ENCODE measurements around the gene OR9A2.

DNA sequence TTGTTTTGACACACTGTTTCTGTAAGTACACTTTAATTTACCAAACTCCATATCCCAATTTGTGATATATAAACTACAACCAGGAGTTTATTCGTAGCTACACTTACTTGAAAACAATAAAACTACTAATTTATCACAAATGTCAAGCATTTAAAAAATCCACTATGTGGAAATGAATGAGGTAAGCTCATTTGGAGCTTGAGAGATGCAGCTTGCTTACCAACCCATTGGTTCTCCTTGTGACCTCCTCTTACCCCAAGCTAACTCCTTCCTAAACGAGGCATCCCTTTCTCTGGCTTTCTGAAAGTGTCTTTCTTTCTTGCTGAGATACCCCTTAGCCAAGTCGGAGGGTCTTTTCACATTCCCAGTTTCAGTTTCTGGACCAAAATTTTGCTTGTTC is 27.7 kb upstream of the OR9A2 start:
- TF ChIP-seq, protein P1, sequence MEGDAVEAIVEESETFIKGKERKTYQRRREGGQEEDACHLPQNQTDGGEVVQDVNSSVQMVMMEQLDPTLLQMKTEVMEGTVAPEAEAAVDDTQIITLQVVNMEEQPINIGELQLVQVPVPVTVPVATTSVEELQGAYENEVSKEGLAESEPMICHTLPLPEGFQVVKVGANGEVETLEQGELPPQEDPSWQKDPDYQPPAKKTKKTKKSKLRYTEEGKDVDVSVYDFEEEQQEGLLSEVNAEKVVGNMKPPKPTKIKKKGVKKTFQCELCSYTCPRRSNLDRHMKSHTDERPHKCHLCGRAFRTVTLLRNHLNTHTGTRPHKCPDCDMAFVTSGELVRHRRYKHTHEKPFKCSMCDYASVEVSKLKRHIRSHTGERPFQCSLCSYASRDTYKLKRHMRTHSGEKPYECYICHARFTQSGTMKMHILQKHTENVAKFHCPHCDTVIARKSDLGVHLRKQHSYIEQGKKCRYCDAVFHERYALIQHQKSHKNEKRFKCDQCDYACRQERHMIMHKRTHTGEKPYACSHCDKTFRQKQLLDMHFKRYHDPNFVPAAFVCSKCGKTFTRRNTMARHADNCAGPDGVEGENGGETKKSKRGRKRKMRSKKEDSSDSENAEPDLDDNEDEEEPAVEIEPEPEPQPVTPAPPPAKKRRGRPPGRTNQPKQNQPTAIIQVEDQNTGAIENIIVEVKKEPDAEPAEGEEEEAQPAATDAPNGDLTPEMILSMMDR (IDR thresholded peaks at IDR 0.05), result no peak
- TF ChIP-seq POLR2A (IDR thresholded peaks at IDR 0.05; ENCODE audit: low read depth) (no peak), POLR2AphosphoS5 (IDR thresholded peaks at IDR 0.05) (no peak)

Measured in esophagus muscularis mucosa (tissue), 3 donors.